H9 (cell line): ENCODE data around the gene SEC23A. TPM values are rescaled to one million over a fixed set of nuclear protein-coding genes. Genes with fewer than 3 reads are reported as not detected.

Experiments
- DNase-seq: peaks from one replicate; pipeline ENCODE4 v3.0.0-alpha.2; 2017
- H2AFZ ChIP-seq: one replicate; pipeline ENCODE4 v1.6.1; 2013; ENCODE audit warnings: mild to moderate bottlenecking, low read length, control low read depth, moderate library complexity
- H2AK5ac ChIP-seq: 2 replicates; pipeline ENCODE4 v1.6.1; 2013; ENCODE audit warnings: low read length, control low read depth, mixed read lengths; ENCODE audit not compliant: insufficient read length
- H2BK120ac ChIP-seq: one replicate; pipeline ENCODE4 v1.6.1; 2013; ENCODE audit warnings: low read depth, mild to moderate bottlenecking, low read length, control low read depth, inconsistent platforms; ENCODE audit not compliant: poor library complexity, severe bottlenecking
- H2BK12ac ChIP-seq: 2 replicates; pipeline ENCODE4 v1.6.1; 2013; ENCODE audit warnings: low read length, control low read depth, mixed read lengths, low read depth; ENCODE audit not compliant: insufficient read length
- H2BK15ac ChIP-seq: 2 replicates; pipeline ENCODE4 v1.6.1; 2013; ENCODE audit warnings: low read depth, low read length, control low read depth
- H2BK20ac ChIP-seq: one replicate; pipeline ENCODE4 v1.6.1; 2013; ENCODE audit warnings: low read depth, mild to moderate bottlenecking, low read length, control low read depth, inconsistent platforms; ENCODE audit not compliant: poor library complexity, severe bottlenecking
- H2BK5ac ChIP-seq: 2 replicates; pipeline ENCODE4 v1.6.1; 2013; ENCODE audit warnings: low read length, control low read depth, mixed read lengths; ENCODE audit not compliant: insufficient read length
- H3K14ac ChIP-seq: 2 replicates; pipeline ENCODE4 v1.6.1; 2013; ENCODE audit warnings: low read length, control low read depth; ENCODE audit not compliant: insufficient read depth
- H3K18ac ChIP-seq: 2 replicates; pipeline ENCODE4 v1.6.1; 2013; ENCODE audit warnings: low read depth, mild to moderate bottlenecking, mixed read lengths, low read length, control low read depth; ENCODE audit not compliant: insufficient read length
- H3K23ac ChIP-seq: 2 replicates; pipeline ENCODE4 v1.6.1; 2013; ENCODE audit warnings: low read length, control low read depth, mixed read lengths, low read depth; ENCODE audit not compliant: insufficient read length
- H3K23me2 ChIP-seq: 2 replicates; pipeline ENCODE4 v1.6.1; 2013; ENCODE audit warnings: low read depth, mild to moderate bottlenecking, mixed read lengths, low read length, control low read depth; ENCODE audit not compliant: insufficient read length, poor library complexity, severe bottlenecking
- H3K27ac ChIP-seq: 2 replicates; pipeline ENCODE4 v1.5.1; 2013; ENCODE audit warnings: low read length, control low read depth, mixed read lengths, low read depth; ENCODE audit not compliant: insufficient read length
- H3K27me3 ChIP-seq: 2 replicates; pipeline ENCODE4 v1.6.1; 2013; ENCODE audit warnings: low read length, control low read depth, inconsistent platforms; ENCODE audit not compliant: insufficient read depth
- H3K4ac ChIP-seq: 2 replicates; pipeline ENCODE4 v1.6.1; 2013; ENCODE audit warnings: low read depth, mild to moderate bottlenecking, control low read depth, inconsistent platforms, low read length, moderate library complexity
- H3K4me1 ChIP-seq: 2 replicates; pipeline ENCODE4 v1.6.1; 2013; ENCODE audit warnings: low read length, control low read depth, inconsistent platforms; ENCODE audit not compliant: insufficient read depth
- H3K4me2 ChIP-seq: 2 replicates; pipeline ENCODE4 v1.6.1; 2013; ENCODE audit warnings: low read length, control low read depth, mixed read lengths; ENCODE audit not compliant: insufficient read length, insufficient read depth
- H3K56ac ChIP-seq: 2 replicates; pipeline ENCODE4 v1.6.1; 2013; ENCODE audit warnings: low read depth, mild to moderate bottlenecking, mixed read lengths, low read length, control low read depth; ENCODE audit not compliant: insufficient read length
- H3K79me1 ChIP-seq: 2 replicates; pipeline ENCODE4 v1.6.1; 2013; ENCODE audit warnings: low read depth, mild to moderate bottlenecking, moderate library complexity, low read length, control low read depth, inconsistent platforms; ENCODE audit not compliant: insufficient read depth, poor library complexity, severe bottlenecking
- H3K79me2 ChIP-seq: 2 replicates; pipeline ENCODE4 v1.6.1; 2013; ENCODE audit warnings: low read length, control low read depth, inconsistent platforms; ENCODE audit not compliant: insufficient read depth
- H3K9ac ChIP-seq: 2 replicates; pipeline ENCODE4 v1.6.1; 2013; ENCODE audit warnings: low read length, control low read depth, mixed read lengths; ENCODE audit not compliant: insufficient read length; ENCODE audit errors: extremely low read depth
- H3K9me3 ChIP-seq: one replicate; pipeline ENCODE4 v1.6.1; 2013; ENCODE audit warnings: low read depth, low read length, inconsistent platforms; ENCODE audit not compliant: control insufficient read depth
- H3T11ph ChIP-seq: one replicate; pipeline ENCODE4 v1.6.1; 2013; ENCODE audit warnings: mild to moderate bottlenecking, low read length, control low read depth, inconsistent platforms
- H4K20me1 ChIP-seq: one replicate; pipeline ENCODE4 v1.6.1; 2013; ENCODE audit not compliant: control insufficient read depth, insufficient read length, insufficient read depth
- H4K5ac ChIP-seq: 2 replicates; pipeline ENCODE4 v1.6.1; 2013; ENCODE audit warnings: low read depth, mild to moderate bottlenecking, mixed read lengths, low read length, control low read depth; ENCODE audit not compliant: insufficient read length
- H4K8ac ChIP-seq: replicated peaks from 2 replicates; pipeline ENCODE4 v1.6.1; 2013; ENCODE audit warnings: low read length, control low read depth, mixed read lengths, low read depth; ENCODE audit not compliant: insufficient read length
- H4K91ac ChIP-seq: 2 replicates; pipeline ENCODE4 v1.6.1; 2013; ENCODE audit warnings: low read depth, mild to moderate bottlenecking, moderate library complexity, mixed read lengths, low read length, control low read depth; ENCODE audit not compliant: insufficient read length
- H3K27ac Mint-ChIP-seq, 3 experiments: 2 replicates in 2 of 3; 3 replicates in 1 of 3; pipeline ENCODE4 v1.8.0; 2020 to 2021; ENCODE audit warnings: mixed read lengths in 3 of 3, mild to moderate bottlenecking in 1 of 3, moderate library complexity in 1 of 3
- H3K27me3 Mint-ChIP-seq: 2 replicates; pipeline ENCODE4 v1.8.0; 2021; ENCODE audit warnings: low read depth, mild to moderate bottlenecking, moderate library complexity, mixed read lengths
- H3K36me3 Mint-ChIP-seq, 3 experiments: 2 replicates in 2 of 3; 3 replicates in 1 of 3; pipeline ENCODE4 v1.8.0; 2020 to 2021; ENCODE audit warnings: low read depth in 3 of 3, mixed read lengths in 3 of 3; ENCODE audit not compliant: insufficient read depth in 1 of 3
- H3K4me1 Mint-ChIP-seq, 2 experiments: 2 replicates each; pipeline ENCODE4 v1.8.0; 2020; ENCODE audit warnings: mixed read lengths in 2 of 2
- H3K4me3 Mint-ChIP-seq, 2 experiments: 2 replicates in 1 of 2; 3 replicates in 1 of 2; pipeline ENCODE4 v1.8.0; 2020 to 2021; ENCODE audit warnings: mild to moderate bottlenecking in 2 of 2, mixed read lengths in 2 of 2, moderate library complexity in 1 of 2
- H3K9me3 Mint-ChIP-seq, 2 experiments: 2 replicates in 1 of 2; 3 replicates in 1 of 2; pipeline ENCODE4 v1.8.0; 2020; ENCODE audit warnings: mild to moderate bottlenecking in 2 of 2, mixed read lengths in 2 of 2, moderate library complexity in 1 of 2
- WGBS: extraction: QIAGEN DNeasy Blood & Tissue Kit; methylation state at CpG from one replicate; pipeline ENCODE4 v1.1.7; 2013; ENCODE audit warnings: missing lambda C conversion rate, low lambda C conversion rate, mixed read lengths; ENCODE audit not compliant: insufficient read length; ENCODE audit errors: extremely low coverage; 5-methylcytosine and 5-hydroxymethylcytosine counted together
- total RNA-seq: library from RNA; stranded (reverse); gene quantifications from 2 replicates; pipeline ENCODE4 v1.2.1, GENCODE V29; 2021
- TF ChIP-seq, protein P1 (sequence below): fragments of 200-600 bp; sonication (generic); conservative IDR thresholded peaks from 3 replicates; pipeline ENCODE4 v1.8.0; 2021; ENCODE audit warnings: antibody characterized with exemption, mild to moderate bottlenecking

The SEC23A gene
- total RNA-seq, 1 experiment from 2014 or later = 55.3 TPM

DNA sequence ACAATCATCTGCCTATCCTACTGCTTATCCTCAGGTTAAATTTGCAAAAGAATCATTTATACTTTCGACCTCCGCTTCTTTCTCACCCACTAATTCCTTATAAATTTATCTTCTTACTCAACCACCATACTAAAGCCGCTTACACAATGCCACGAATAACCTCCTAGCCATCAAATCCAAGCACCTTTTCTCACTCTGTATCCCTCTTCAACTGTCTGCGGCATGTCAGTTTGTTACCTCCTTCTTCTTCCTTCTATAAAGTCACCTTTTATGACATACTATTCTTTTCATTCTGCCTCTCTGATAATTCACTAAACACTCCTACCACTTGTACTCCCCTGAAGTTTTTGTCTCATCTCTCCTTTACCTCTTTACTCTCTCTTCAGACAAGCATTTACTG is 66.3 kb downstream of the SEC23A start:
- Histone ChIP-seq H2BK120ac (no peak overlapping the region), H3K9me3 (no peaks in the 10 kb centered on the region), H3K14ac (no peak overlapping the region), H2BK15ac (no peak overlapping the region), H3K4me1 (no peaks in the 10 kb centered on the region), H3K79me1 (no peaks in the 10 kb centered on the region), H2BK5ac (no peak overlapping the region), H3K27me3 (no peaks in the 10 kb centered on the region), H2AK5ac (no peak overlapping the region), H3K23me2 (no peaks in the 10 kb centered on the region), H4K8ac (no peak overlapping the region), H3K27ac (no peak overlapping the region), H4K20me1 (no peaks in the 10 kb centered on the region), H3K23ac (no peak overlapping the region), H4K91ac (no peak overlapping the region), H4K5ac (no peak overlapping the region), H2BK12ac (no peak overlapping the region), H3T11ph (no peak overlapping the region), H3K4ac (no peak overlapping the region), H3K18ac (no peak overlapping the region), H3K9ac (no peak overlapping the region), H3K79me2 (no peaks in the 10 kb centered on the region), H2AFZ (no peak overlapping the region), H3K4me2 (no peak overlapping the region), H3K56ac (no peak overlapping the region), H2BK20ac (no peak overlapping the region)
- Mint-ChIP-seq H3K36me3 (peaks cover 4 to 33% (median 21%) of the 10 kb centered on the region in 3 experiments; a peak in 6 of 7 replicates), H3K27ac (no peak overlapping the region), H3K9me3 (no peaks in the 10 kb centered on the region), H3K4me1 (no peaks in the 10 kb centered on the region), H3K4me3 (no peak overlapping the region), H3K27me3 (no peaks in the 10 kb centered on the region)
- no peak for DNase-seq
- 100% methylated on average over 4 of the region's 5 CpGs for WGBS
- TF ChIP-seq, protein P1, sequence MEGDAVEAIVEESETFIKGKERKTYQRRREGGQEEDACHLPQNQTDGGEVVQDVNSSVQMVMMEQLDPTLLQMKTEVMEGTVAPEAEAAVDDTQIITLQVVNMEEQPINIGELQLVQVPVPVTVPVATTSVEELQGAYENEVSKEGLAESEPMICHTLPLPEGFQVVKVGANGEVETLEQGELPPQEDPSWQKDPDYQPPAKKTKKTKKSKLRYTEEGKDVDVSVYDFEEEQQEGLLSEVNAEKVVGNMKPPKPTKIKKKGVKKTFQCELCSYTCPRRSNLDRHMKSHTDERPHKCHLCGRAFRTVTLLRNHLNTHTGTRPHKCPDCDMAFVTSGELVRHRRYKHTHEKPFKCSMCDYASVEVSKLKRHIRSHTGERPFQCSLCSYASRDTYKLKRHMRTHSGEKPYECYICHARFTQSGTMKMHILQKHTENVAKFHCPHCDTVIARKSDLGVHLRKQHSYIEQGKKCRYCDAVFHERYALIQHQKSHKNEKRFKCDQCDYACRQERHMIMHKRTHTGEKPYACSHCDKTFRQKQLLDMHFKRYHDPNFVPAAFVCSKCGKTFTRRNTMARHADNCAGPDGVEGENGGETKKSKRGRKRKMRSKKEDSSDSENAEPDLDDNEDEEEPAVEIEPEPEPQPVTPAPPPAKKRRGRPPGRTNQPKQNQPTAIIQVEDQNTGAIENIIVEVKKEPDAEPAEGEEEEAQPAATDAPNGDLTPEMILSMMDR = no peak
